Measurements from ENCODE around the gene ALPI.

DNA sequence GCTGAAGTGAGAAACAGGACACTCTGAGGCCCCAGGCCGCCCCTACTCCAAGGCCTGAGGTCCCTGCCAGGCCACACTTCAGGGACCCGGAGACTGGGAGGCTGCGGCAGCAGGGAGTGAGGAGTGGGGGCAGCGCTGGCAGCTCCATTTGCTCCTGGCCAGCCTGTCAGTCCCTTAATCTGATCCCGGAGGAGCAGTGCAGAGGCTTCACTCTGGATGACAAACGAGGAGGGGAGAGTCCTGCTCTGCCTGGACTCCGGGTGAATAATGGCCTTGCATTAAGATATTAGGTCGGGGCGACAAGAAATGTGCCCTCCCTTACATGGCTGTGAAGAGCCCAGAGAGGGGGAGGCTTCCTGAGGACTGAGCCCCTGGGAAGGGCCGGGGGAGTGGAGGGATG lies 49.9 kb downstream of the ALPI start:
- TF ChIP-seq, protein P1, sequence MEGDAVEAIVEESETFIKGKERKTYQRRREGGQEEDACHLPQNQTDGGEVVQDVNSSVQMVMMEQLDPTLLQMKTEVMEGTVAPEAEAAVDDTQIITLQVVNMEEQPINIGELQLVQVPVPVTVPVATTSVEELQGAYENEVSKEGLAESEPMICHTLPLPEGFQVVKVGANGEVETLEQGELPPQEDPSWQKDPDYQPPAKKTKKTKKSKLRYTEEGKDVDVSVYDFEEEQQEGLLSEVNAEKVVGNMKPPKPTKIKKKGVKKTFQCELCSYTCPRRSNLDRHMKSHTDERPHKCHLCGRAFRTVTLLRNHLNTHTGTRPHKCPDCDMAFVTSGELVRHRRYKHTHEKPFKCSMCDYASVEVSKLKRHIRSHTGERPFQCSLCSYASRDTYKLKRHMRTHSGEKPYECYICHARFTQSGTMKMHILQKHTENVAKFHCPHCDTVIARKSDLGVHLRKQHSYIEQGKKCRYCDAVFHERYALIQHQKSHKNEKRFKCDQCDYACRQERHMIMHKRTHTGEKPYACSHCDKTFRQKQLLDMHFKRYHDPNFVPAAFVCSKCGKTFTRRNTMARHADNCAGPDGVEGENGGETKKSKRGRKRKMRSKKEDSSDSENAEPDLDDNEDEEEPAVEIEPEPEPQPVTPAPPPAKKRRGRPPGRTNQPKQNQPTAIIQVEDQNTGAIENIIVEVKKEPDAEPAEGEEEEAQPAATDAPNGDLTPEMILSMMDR (IDR thresholded peaks at IDR 0.05; ENCODE audit: extremely low read depth in 1 of 2, insufficient read depth in 1 of 2, low read depth in 1 of 2, low read length in 2 of 2): no peak
- TF ChIP-seq POLR2AphosphoS5 (IDR thresholded peaks at IDR 0.05; ENCODE audit: insufficient read depth, low read depth, low read length): no peak
- no peak for TF ChIP-seq POLR2A (IDR thresholded peaks at IDR 0.05; ENCODE audit: low read depth, low read length)
- TF ChIP-seq, protein P2, sequence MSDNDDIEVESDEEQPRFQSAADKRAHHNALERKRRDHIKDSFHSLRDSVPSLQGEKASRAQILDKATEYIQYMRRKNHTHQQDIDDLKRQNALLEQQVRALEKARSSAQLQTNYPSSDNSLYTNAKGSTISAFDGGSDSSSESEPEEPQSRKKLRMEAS (IDR thresholded peaks at IDR 0.05; ENCODE audit: insufficient read depth, insufficient read length): no peak

All from endothelial cell of umbilical vein (primary cell).